ENCODE data around the gene JMJD8. TPM values are rescaled to one million over a fixed set of nuclear protein-coding genes. Genes with fewer than 3 reads are reported as not detected.

Gene JMJD8
- total RNA-seq, 1 donor from 2014 or later, result 62.9 TPM

DNA sequence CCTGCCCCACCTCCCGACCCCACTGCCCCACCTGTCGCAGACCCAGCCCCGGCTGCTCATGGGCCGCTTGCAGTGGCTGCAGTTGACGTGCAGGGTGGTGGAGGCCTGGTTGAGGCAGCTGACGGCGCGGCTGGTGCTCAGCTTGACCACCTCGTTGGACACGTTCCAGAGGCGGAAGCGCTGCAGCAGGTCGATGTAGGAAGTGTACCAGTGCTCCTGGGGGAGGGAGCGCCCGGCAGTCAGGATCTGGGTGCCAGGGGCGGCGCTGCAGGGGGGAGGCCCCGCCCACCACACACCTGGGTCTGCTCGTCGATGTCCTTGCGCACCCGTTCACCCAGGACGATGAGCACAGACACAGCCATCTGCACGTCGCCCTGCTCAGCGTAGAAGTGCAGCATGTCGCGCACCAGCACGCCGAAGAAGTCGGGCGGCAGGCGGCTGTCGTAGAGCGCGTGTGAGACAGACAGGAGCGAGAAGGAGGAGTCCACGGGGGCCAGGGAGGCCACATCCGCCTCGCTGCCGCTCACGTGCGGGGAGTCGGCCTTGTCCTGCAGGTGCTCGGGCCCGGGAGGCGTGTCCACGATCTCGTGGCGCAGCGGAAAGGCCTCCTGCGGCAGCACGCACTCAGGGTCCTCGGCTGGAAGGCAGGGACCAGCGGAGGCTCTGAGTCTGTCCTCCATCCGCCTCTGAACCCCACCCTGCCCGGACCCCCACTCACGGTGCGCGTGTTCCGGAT, 995 bp upstream of the JMJD8 start:
- peaks cover 64% of the 10 kb centered on the region for H3K4me1 ChIP-seq
- intact Hi-C loops (cut with DNase I), result no loop called here
- peak overlapping the region; percentile 60 to 92 for H3K4me3 ChIP-seq
- H3K9me3 ChIP-seq, result no peaks in the 10 kb centered on the region
- peak overlapping the region; percentile 67 for H3K27ac ChIP-seq
- TF ChIP-seq, protein P1, sequence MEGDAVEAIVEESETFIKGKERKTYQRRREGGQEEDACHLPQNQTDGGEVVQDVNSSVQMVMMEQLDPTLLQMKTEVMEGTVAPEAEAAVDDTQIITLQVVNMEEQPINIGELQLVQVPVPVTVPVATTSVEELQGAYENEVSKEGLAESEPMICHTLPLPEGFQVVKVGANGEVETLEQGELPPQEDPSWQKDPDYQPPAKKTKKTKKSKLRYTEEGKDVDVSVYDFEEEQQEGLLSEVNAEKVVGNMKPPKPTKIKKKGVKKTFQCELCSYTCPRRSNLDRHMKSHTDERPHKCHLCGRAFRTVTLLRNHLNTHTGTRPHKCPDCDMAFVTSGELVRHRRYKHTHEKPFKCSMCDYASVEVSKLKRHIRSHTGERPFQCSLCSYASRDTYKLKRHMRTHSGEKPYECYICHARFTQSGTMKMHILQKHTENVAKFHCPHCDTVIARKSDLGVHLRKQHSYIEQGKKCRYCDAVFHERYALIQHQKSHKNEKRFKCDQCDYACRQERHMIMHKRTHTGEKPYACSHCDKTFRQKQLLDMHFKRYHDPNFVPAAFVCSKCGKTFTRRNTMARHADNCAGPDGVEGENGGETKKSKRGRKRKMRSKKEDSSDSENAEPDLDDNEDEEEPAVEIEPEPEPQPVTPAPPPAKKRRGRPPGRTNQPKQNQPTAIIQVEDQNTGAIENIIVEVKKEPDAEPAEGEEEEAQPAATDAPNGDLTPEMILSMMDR (IDR thresholded peaks at IDR 0.05), result no peak
- TF ChIP-seq POLR2AphosphoS5 (IDR thresholded peaks at IDR 0.05; ENCODE audit: insufficient read depth in 1 of 2, low read depth in 1 of 2) (no peak), POLR2A (IDR thresholded peaks at IDR 0.05) (no peak)
- no peak for DNase-seq (ENCODE audit: extremely low spot score in 2 of 2)
- peaks cover 0 to 29% of the 10 kb centered on the region in 2 donors for H3K36me3 ChIP-seq
- H3K27me3 ChIP-seq, result no peaks in the 10 kb centered on the region

DNA sequence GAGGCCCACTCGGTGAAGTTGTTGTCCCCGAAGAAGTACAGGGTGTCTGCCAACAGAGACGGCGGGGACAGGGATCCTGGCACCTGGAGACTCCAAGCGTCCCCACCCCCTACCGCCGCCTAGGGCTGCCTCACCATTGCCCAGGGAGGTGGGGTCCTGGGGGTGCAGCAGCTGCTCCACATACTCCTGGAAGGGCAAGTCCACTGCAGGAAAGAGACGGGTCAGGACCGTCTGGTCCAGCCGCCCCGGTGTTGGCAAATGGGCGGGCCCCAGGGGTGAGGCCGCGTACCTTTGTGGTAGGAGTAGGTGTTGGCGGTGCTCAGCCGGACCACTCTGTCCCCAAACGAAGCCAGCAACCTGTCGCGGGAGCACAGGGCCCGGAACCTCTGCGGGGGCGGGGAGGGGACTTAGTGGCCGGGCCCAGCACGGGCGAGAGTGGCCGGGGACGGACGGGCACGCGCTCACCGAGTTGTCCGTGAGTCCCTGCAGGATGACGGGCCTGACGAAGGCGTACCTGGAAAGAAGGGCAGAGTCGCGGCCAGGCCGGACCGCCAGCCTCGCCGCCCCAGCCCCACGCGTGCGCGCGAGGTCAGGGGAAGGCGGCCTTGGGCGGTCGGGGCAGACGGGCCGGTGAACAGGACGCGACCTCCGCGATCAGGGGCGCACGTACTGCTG, 601 bp downstream of the JMJD8 start:
- TF ChIP-seq POLR2A (IDR thresholded peaks at IDR 0.05), result no peak
- TF ChIP-seq POLR2AphosphoS5 (IDR thresholded peaks at IDR 0.05; ENCODE audit: insufficient read depth in 1 of 2, low read depth in 1 of 2), result no peak
- TF ChIP-seq, protein P1 (IDR thresholded peaks at IDR 0.05), result no peak
- DNase-seq (ENCODE audit: extremely low spot score in 2 of 2), result no peak
- intact Hi-C loops (cut with DNase I), result no loop called here
- Histone ChIP-seq H3K36me3 (peaks cover 0 to 29% of the 10 kb centered on the region in 2 donors), H3K27me3 (no peaks in the 10 kb centered on the region), H3K4me3 (peak overlapping the region; percentile 60 to 92), H3K4me1 (peaks cover 59% of the 10 kb centered on the region), H3K27ac (peak overlapping the region; percentile 40), H3K9me3 (no peaks in the 10 kb centered on the region)

DNA sequence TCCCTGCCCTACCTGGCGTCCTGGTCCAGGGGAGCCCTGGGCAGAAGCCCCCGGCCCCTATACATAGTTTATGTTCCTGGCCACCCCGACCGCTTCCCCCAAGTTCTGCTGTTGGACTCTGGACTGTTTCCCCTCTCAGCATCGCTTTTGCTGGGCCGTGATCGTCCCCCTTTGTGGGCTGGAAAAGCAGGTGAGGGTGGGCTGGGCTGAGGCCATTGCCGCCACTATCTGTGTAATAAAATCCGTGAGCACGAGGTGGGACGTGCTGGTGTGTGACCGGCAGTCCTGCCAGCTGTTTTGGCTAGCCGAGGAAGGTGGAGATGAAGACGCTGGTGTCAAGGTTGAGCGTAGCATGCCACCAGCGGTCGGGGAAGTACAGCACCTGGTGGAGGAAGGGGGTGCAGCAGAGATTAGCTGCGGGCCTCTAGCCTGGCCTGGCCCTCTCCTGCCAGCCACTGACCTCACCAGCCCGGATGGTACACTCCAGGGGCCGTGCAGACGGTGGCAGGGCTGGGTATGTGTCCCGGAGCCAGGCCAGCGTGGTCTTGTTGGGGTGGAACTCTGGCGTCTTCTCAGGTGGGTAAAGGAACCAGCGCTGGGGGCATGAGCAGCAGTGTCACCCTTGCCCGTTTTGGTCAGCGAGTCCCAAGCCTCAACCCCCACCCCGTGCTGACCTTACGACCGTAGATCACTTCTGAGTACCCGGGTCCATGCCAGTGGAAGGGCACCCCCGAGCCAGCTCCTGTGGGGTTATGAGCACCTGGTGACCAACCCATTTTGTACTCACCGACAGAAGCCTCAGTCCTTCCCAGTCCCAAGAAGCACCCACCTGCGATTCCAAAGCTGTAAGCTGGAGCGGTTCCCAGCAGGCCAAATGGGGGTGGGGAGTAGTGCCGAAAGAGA, 1.4 kb downstream of the JMJD8 start:
- no peak overlapping the region for H3K27ac ChIP-seq
- no peaks in the 10 kb centered on the region for H3K9me3 ChIP-seq
- peaks cover 58% of the 10 kb centered on the region for H3K4me1 ChIP-seq
- TF ChIP-seq POLR2A (IDR thresholded peaks at IDR 0.05) (no peak), POLR2AphosphoS5 (IDR thresholded peaks at IDR 0.05; ENCODE audit: insufficient read depth in 1 of 2, low read depth in 1 of 2) (no peak)
- TF ChIP-seq, protein P1 (IDR thresholded peaks at IDR 0.05), result no peak
- DNase-seq (ENCODE audit: extremely low spot score in 2 of 2), result no peak
- intact Hi-C loops (cut with DNase I), result no loop called here
- H3K36me3 ChIP-seq, result peaks cover 0 to 29% of the 10 kb centered on the region in 2 donors
- H3K27me3 ChIP-seq, result no peaks in the 10 kb centered on the region
- H3K4me3 ChIP-seq, result peak overlapping the region in 1 of 2 donors; percentile 60

DNA sequence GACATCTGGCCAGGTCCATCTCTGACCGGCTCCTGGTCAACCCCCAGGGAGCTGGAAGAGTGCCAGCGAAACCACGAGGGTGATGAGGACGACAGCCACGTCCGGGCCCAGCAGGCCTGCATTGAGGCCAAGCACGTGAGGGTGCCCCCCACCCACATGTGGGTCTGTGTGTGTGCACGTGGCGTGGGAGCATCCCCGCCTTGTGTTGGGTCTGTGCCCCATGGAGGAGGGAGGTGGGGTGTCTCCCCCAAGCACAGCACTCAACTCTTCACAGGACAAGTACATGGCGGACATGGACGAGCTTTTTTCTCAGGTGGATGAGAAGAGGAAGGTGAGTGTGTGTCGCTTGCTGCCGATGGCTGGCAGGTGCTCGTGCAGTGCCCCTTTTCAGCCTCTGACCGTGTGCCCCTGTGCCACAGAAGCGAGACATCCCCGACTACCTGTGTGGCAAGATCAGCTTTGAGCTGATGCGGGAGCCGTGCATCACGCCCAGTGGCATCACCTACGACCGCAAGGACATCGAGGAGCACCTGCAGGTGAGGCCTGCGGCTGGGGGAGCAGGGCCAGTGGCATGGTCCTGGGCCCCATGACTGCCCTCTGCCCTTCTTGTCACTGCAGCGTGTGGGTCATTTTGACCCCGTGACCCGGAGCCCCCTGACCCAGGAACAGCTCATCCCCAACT, 2.2 kb downstream of the JMJD8 start:
- no peaks in the 10 kb centered on the region for H3K27me3 ChIP-seq
- no peaks in the 10 kb centered on the region for H3K9me3 ChIP-seq
- peaks cover 0 to 26% of the 10 kb centered on the region in 2 donors for H3K36me3 ChIP-seq
- DNase-seq (ENCODE audit: extremely low spot score in 2 of 2), result no peak
- H3K4me3 ChIP-seq, result peak overlapping the region in 1 of 2 donors; percentile 83
- H3K27ac ChIP-seq, result no peak overlapping the region
- TF ChIP-seq POLR2A (IDR thresholded peaks at IDR 0.05) (no peak), POLR2AphosphoS5 (IDR thresholded peaks at IDR 0.05; ENCODE audit: insufficient read depth in 1 of 2, low read depth in 1 of 2) (no peak)
- TF ChIP-seq, protein P1 (IDR thresholded peaks at IDR 0.05), result no peak
- H3K4me1 ChIP-seq, result peaks cover 66% of the 10 kb centered on the region
- intact Hi-C loops (cut with DNase I), result no loop called here

All from vagina (tissue), 2 donors.